ENCODE results near the gene GALNT11.

DNA sequence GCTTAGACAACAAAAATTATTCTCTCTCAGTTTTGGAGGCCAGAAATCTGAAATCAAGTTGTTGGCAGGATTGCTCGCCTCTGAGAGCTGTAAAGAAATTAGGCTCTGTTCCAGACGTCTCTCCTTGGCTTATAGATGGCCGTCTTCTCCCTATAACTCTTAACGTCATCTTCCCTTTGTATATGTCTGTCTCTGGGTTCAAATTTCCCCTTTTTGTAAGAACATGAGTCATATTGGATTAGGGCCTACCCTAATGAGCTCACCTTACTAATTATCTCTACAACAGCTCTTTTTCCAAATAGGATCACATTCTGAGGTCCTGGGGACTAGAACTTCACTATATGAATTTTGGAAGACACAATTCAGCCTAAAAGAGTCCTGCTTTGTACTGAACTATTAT lies 46.9 kb upstream of the GALNT11 start:
- TF ChIP-seq CTCF (IDR thresholded peaks at IDR 0.05 in 2 of 3, conservative IDR thresholded peaks at IDR 0.05 in 1 of 3; ENCODE audit: insufficient read depth in 2 of 3, low read depth in 1 of 3, low read length in 3 of 3), result no peak
- TF ChIP-seq ZNF695 (CRISPR knock-in tag; IDR thresholded peaks at IDR 0.05), result no peak
- no peak for TF ChIP-seq FOXJ3 (CRISPR knock-in tag; IDR thresholded peaks at IDR 0.05)
